ENCODE results near the gene HDAC7. TPM values are rescaled to one million over a fixed set of nuclear protein-coding genes. Genes with fewer than 3 reads are reported as not detected.

HDAC7 gene
- total RNA-seq, 2 donors from 2014 or later = 39.5 to 67.7 TPM

DNA sequence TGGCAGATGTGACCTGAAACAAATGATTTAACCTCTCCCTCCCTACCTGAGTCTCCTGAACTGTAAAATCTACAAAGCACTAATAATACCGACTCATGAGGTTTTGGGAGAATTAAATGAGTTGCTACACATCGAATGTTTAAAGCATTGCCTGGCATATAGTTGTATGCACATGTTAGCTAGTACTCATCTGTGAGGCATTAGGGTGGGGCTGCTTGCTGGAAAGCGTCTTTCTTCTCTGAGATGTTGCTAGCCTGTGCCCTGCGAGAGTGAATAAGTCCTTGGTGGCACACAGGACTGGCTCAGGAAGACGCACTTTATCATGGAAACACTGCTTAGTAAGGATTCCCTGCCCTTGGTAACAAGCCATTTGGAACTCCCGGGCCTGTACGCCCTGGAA is 67.2 kb downstream of the HDAC7 start:
- Histone ChIP-seq H3K9me3 (no peaks in the 10 kb centered on the region), H3K27ac (peak overlapping the region; percentile 67 to 71), H3K4me3 (no peak overlapping the region), H3K36me3 (no peaks in the 10 kb centered on the region), H3K27me3 (replicated peaks; ENCODE audit: insufficient read depth) (no peaks in the 10 kb centered on the region), H3K4me1 (replicated peaks) (peaks cover 24% of the 10 kb centered on the region)
- TF ChIP-seq CTCF (IDR thresholded peaks at IDR 0.05) (no peak), POLR2A (IDR thresholded peaks at IDR 0.05) (no peak), POLR2AphosphoS5 (IDR thresholded peaks at IDR 0.05) (no peak)
- intact Hi-C loops (cut with DNase I) = no loop called here
- DNase-seq (ENCODE audit: low spot score) = no peak
- WGBS = 57% methylated on average over 7 of the region's 7 CpGs

DNA sequence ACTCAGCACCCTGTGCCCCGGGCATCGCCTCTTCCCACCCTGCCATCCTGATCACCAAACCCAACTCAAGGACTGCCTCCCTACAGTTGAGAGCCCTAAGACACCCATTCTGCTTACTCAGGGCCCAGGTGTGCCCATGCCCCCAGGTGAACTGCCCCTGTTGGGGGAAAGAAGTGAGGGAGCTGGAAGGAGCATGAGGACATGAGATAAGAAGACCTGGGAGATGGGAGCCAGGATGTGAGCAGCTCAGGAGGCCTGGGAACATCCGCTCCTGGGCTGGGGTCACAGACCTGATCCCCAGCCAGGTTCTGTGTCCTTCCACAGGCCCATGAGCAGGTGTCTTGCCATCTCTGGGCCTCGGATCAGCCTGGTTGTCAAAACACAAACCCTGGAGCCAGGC is 67.6 kb downstream of the HDAC7 start:
- TF ChIP-seq POLR2A (IDR thresholded peaks at IDR 0.05) (no peak), POLR2AphosphoS5 (IDR thresholded peaks at IDR 0.05) (no peak)
- WGBS = 80% methylated on average over 4 of the region's 4 CpGs
- Histone ChIP-seq H3K27me3 (replicated peaks; ENCODE audit: insufficient read depth) (no peaks in the 10 kb centered on the region), H3K36me3 (no peaks in the 10 kb centered on the region), H3K27ac (peak overlapping the region; percentile 10 to 71), H3K9me3 (no peaks in the 10 kb centered on the region), H3K4me3 (no peak overlapping the region), H3K4me1 (replicated peaks) (peaks cover 24% of the 10 kb centered on the region)
- intact Hi-C loops (cut with DNase I) = no loop called here
- DNase-seq (ENCODE audit: low spot score) = no peak

DNA sequence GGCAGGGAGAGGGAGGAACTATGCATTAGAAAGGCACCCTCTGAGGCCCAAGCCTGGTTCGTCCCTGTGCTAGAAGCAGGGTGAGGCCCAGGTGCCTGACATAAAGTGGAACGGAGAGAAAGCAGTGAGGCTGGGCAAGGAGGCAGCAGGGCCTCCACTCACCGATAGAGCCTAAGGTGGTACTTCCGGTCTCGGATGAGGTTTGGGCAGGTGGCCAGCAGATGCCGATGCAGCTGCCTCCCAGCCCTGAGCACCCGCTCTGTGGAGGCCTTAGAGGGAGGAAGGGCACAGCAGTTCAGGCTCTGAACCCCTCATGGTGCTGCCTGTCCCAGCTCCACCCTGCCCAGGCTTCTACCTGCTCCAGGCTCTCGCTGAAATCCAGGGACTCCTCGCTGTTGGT is 68.1 kb downstream of the HDAC7 start:
- TF ChIP-seq POLR2AphosphoS5 (IDR thresholded peaks at IDR 0.05) (no peak), CTCF (IDR thresholded peaks at IDR 0.05) (no peak), POLR2A (IDR thresholded peaks at IDR 0.05) (no peak)
- Histone ChIP-seq H3K4me1 (replicated peaks) (peaks cover 24% of the 10 kb centered on the region), H3K27ac (no peak overlapping the region), H3K27me3 (replicated peaks; ENCODE audit: insufficient read depth) (no peaks in the 10 kb centered on the region), H3K4me3 (no peak overlapping the region), H3K36me3 (no peaks in the 10 kb centered on the region), H3K9me3 (no peaks in the 10 kb centered on the region)
- intact Hi-C loops (cut with DNase I) = no loop called here
- DNase-seq (ENCODE audit: low spot score) = no peak
- WGBS = 82% methylated on average over 9 of the region's 9 CpGs

- H3K9me3 ChIP-seq = no peaks in the 10 kb centered on the region
- TF ChIP-seq POLR2A (IDR thresholded peaks at IDR 0.05) (no peak), POLR2AphosphoS5 (IDR thresholded peaks at IDR 0.05) (no peak), CTCF (IDR thresholded peaks at IDR 0.05) (no peak)
- DNase-seq (ENCODE audit: low spot score) = no peak
- H3K4me3 ChIP-seq = no peak overlapping the region
- no peaks in the 10 kb centered on the region for H3K27me3 ChIP-seq (replicated peaks; ENCODE audit: insufficient read depth)
- peaks cover 24% of the 10 kb centered on the region for H3K4me1 ChIP-seq (replicated peaks)
- no peak overlapping the region for H3K27ac ChIP-seq
- no peaks in the 10 kb centered on the region for H3K36me3 ChIP-seq
- whole genome bisulfite sequencing = 90% methylated on average over 19 of the region's 19 CpGs
- intact Hi-C loops (cut with DNase I) = no loop called here
These were observed 68.7 kb downstream of the HDAC7 start for GRCh38 chr12:47750916-47751470.

GRCh38 chr12:47750229-47750798 is 69.4 kb downstream of the HDAC7 start:
- intact Hi-C loops (cut with DNase I) = no loop called here
- Histone ChIP-seq H3K9me3 (no peaks in the 10 kb centered on the region), H3K36me3 (no peaks in the 10 kb centered on the region), H3K4me3 (no peak overlapping the region), H3K4me1 (replicated peaks) (peaks cover 22% of the 10 kb centered on the region), H3K27ac (no peak overlapping the region), H3K27me3 (replicated peaks; ENCODE audit: insufficient read depth) (no peaks in the 10 kb centered on the region)
- DNase-seq (ENCODE audit: low spot score) = no peak
- WGBS = 97% methylated on average over 10 of the region's 10 CpGs
- TF ChIP-seq POLR2A (IDR thresholded peaks at IDR 0.05) (no peak), POLR2AphosphoS5 (IDR thresholded peaks at IDR 0.05) (no peak), CTCF (IDR thresholded peaks at IDR 0.05) (no peak)

Measured in prostate gland (tissue), 2 donors.